NT2/D1 (cell line): ENCODE results near the gene PKP4.

Experiments
- SUZ12 ChIP-seq: IDR thresholded peaks from 2 replicates; pipeline ENCODE4 v1.6.1; 2011; ENCODE audit not compliant: insufficient read length, insufficient read depth; ENCODE audit errors: extremely low read depth
- ZNF274 ChIP-seq: IDR thresholded peaks from 2 replicates; pipeline ENCODE4 v1.6.1; 2011; ENCODE audit warnings: mild to moderate bottlenecking, low read depth, low read length

- TF ChIP-seq ZNF274: no peak
- TF ChIP-seq SUZ12: no peak
Observed at GRCh38 chr2:158481116-158481515, 24.4 kb downstream of the PKP4 start.
